Keratinocyte (primary cell): Measurements from ENCODE around the gene CATSPER4. TPM values are rescaled to one million over a fixed set of nuclear protein-coding genes. Genes with fewer than 3 reads are reported as not detected.

ENCODE experiments used
- DNase-seq: peaks from one replicate; pipeline ENCODE4 v3.0.0-alpha.2; 2011; ENCODE audit warnings: low read depth, missing footprints, low spot score
- FAIRE-seq: peaks from 2 replicates; lab custom pipeline; 2011; peaks lifted over from hg19 to GRCh38; lab: Jason Lieb, UNC
- H2AFZ ChIP-seq: 2 replicates; pipeline ENCODE4 v1.6.0; 2012; ENCODE audit warnings: low read length, control low read depth, inconsistent platforms; ENCODE audit not compliant: control insufficient read depth
- H3K27ac ChIP-seq: 2 replicates; pipeline ENCODE4 v1.5.1; 2011; ENCODE audit warnings: low read length; ENCODE audit not compliant: control insufficient read depth, insufficient read depth
- H3K27me3 ChIP-seq: 3 replicates; pipeline ENCODE4 v1.6.0; 2011; ENCODE audit warnings: low read length; ENCODE audit not compliant: control insufficient read depth, insufficient read depth; ENCODE audit errors: extremely low read depth
- H3K36me3 ChIP-seq, 2 experiments: 2 replicates in 1 of 2; 3 replicates in 1 of 2; pipeline ENCODE4 v1.5.1; 2011; ENCODE audit warnings: low read length in 2 of 2, mild to moderate bottlenecking in 1 of 2; ENCODE audit not compliant: control insufficient read depth in 2 of 2, insufficient read depth in 2 of 2; ENCODE audit errors: extremely low read depth in 1 of 2
- H3K4me1 ChIP-seq: 3 replicates; pipeline ENCODE4 v1.5.1; 2011; ENCODE audit warnings: low read length; ENCODE audit not compliant: control insufficient read depth, insufficient read depth; ENCODE audit errors: extremely low read depth
- H3K4me2 ChIP-seq: 3 replicates; pipeline ENCODE4 v1.6.0; 2011; ENCODE audit warnings: low read depth, low read length; ENCODE audit not compliant: control insufficient read depth, insufficient read depth; ENCODE audit errors: extremely low read depth
- H3K4me3 ChIP-seq, 3 experiments: fragments of 200-600 bp in 1 of 3; sonication (generic) in 1 of 3; 2 replicates in 2 of 3; 3 replicates in 1 of 3; pipeline ENCODE4 v1.5.1; 2011 to 2016; ENCODE audit warnings: low read length in 3 of 3, mild to moderate bottlenecking in 3 of 3, control low read depth in 2 of 3, inconsistent platforms in 1 of 3, low read depth in 1 of 3, mixed read lengths in 1 of 3, mixed run types in 1 of 3, moderate library complexity in 1 of 3; ENCODE audit not compliant: control insufficient read depth in 2 of 3, insufficient read depth in 2 of 3; ENCODE audit errors: extremely low read depth in 1 of 3
- H3K79me2 ChIP-seq: 2 replicates; pipeline ENCODE4 v1.6.0; 2012; ENCODE audit warnings: low read length; ENCODE audit not compliant: control insufficient read depth, insufficient read depth
- H3K9ac ChIP-seq: 3 replicates; pipeline ENCODE4 v1.6.0; 2011; ENCODE audit warnings: low read length; ENCODE audit not compliant: control insufficient read depth, insufficient read depth; ENCODE audit errors: extremely low read depth
- H3K9me1 ChIP-seq: 3 replicates; pipeline ENCODE4 v1.6.0; 2011; ENCODE audit warnings: low read length; ENCODE audit not compliant: control insufficient read depth, insufficient read depth; ENCODE audit errors: extremely low read depth
- H3K9me3 ChIP-seq: 2 replicates; pipeline ENCODE4 v1.5.1; 2012; ENCODE audit warnings: low read depth, low read length; ENCODE audit not compliant: control insufficient read depth
- H4K20me1 ChIP-seq: 3 replicates; pipeline ENCODE4 v1.6.0; 2011; ENCODE audit warnings: low read length; ENCODE audit not compliant: control insufficient read depth, insufficient read depth; ENCODE audit errors: extremely low read depth
- EZH2 ChIP-seq: IDR thresholded peaks from one replicate; pipeline ENCODE4 v1.6.1; 2012; ENCODE audit warnings: inconsistent platforms, mild to moderate bottlenecking, low read length, moderate library complexity
- dilution Hi-C: fragments of 300-500 bp; cut with MboI; formaldehyde crosslinking; loops from one replicate; pipeline ENCODE4 v1.7.0; 2020; ENCODE audit warnings: low sequenced_read_pairs; ENCODE audit not compliant: extremely low pct_ligation_motif_present
- polyA plus RNA-seq, 5 experiments: library from polyadenylated mRNA; depleted of rRNA in 3 of 5; stranded (reverse) in 3 of 5; stranded (forward) in 1 of 5; unstranded in 1 of 5; fragments of >200 nt; gene quantifications; 1 replicate in 1 of 5; 2 replicates in 3 of 5; 3 replicates in 1 of 5; pipeline versions ENCODE4 v1.2.1 to v1.2.3, GENCODE V29; 2011 to 2012; ENCODE audit warnings: missing spikeins in 2 of 5, low read depth in 1 of 5, low replicate concordance in 1 of 5
- TF ChIP-seq, protein P1 (sequence below), 3 experiments: IDR thresholded peaks in 1 of 3; conservative IDR thresholded peaks in 1 of 3; optimal IDR thresholded peaks in 1 of 3; 2 replicates in 2 of 3; 3 replicates in 1 of 3; pipeline versions ENCODE3 to v1.5.1; 2011; ENCODE audit warnings: low read length in 3 of 3, mild to moderate bottlenecking in 3 of 3, moderate library complexity in 2 of 3, control low read depth in 1 of 3, inconsistent platforms in 1 of 3; ENCODE audit not compliant: insufficient read depth in 2 of 3; ENCODE audit errors: extremely low read depth in 1 of 3

Gene CATSPER4
- polyA plus RNA-seq, 1 donor (not counting 4 experiments of a cell fraction or from before 2014, with no cell fraction given): 0.04 TPM

DNA sequence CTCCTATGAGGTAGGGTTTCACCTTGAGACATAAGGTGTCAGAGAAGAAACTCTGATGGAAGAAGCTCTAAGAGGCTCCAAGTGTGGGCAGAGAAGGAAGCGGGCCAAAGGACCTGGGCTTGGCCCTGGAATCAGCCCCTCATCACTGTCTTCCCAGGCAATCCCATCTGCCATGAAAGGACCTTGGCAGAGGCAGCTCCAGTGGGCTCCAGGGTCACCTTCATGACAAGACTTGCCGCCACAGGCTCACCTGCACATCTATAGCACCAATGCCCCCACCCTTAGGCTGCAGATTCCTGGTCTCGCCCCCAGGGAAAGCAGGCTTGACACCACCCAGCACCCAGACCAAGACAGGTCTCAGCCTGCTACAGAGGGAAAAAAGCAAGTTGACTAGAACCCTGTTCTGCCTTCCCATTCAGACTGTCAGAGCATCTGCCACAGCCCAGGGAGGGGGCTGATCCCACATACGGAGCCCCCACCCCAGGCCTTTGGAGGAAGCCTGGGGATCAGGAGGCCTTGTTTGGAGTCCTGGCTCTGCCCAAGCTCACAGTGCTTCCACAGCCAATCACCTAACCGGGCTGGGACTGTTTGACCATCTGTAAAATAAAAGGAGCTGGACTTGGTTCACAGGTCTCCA, 32.0 kb upstream of the CATSPER4 start:
- no peak for FAIRE-seq
- no peaks in the 10 kb centered on the region for H3K79me2 ChIP-seq
- no peak overlapping the region for H3K4me2 ChIP-seq

DNA sequence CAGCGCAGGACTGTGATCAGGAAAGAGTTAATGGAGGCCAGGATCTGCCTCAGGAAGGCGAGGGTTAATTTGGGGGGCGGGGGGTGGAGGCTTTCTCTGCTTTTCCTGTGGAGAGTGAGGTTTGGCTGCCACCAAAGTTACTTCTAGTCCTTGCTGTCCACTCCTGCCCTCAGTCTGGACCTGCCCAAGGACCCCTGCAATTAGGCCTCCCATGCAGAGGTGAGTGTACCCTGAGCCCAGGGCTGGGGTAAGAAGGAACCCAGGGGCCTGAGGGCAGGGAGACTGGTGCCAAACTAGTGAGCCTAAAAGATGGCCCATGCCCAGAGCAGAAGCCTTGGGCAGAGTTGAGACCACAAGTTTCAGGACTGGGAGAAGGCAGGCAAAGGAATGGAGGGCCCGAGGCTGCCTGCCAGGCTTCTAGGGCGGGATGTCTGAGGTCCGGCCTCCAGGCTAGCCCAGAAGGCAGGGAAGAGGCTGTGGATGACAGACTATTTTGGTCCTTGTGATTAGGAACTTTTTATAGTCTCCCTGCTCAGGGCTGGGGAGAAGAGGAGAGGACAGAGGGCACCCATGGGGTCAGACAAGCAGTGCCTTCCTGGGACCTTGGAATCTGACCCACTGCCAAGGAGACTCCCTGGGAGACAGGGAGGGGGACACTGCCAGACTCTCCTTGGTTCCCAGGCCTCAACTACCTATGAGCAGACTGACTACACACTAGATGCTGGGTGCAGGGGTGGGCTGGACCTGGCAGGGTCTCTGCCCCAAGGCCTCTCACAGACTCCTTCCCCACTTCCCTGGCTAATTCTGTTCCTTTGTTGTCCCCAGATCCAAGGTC, 31.3 kb upstream of the CATSPER4 start, which contains the start of gene FAM110D:
FAM110D (plus strand) TSS at position 172 of the 835 bp plus-strand sequence. CDS start 2,213 bp downstream, outside the sequence.
- Histone ChIP-seq H3K79me2 (no peaks in the 10 kb centered on the region), H2AFZ (no peak within 1 kb of the TSS), H3K9ac (no peak within 1 kb of the TSS), H3K4me3 (no peak within 1 kb of the TSS), H4K20me1 (no peaks in the 10 kb centered on the region), H3K4me1 (peaks cover 20% of the 10 kb centered on the region), H3K4me2 (no peak within 1 kb of the TSS), H3K9me3 (no peaks in the 10 kb centered on the region), H3K27ac (no peak within 1 kb of the TSS), H3K27me3 (peaks cover 13% of the 10 kb centered on the region), H3K36me3 (no peaks in the 10 kb centered on the region), H3K9me1 (no peaks in the 10 kb centered on the region)
- no peak for FAIRE-seq
- no peak for TF ChIP-seq EZH2
- TF ChIP-seq, protein P1, sequence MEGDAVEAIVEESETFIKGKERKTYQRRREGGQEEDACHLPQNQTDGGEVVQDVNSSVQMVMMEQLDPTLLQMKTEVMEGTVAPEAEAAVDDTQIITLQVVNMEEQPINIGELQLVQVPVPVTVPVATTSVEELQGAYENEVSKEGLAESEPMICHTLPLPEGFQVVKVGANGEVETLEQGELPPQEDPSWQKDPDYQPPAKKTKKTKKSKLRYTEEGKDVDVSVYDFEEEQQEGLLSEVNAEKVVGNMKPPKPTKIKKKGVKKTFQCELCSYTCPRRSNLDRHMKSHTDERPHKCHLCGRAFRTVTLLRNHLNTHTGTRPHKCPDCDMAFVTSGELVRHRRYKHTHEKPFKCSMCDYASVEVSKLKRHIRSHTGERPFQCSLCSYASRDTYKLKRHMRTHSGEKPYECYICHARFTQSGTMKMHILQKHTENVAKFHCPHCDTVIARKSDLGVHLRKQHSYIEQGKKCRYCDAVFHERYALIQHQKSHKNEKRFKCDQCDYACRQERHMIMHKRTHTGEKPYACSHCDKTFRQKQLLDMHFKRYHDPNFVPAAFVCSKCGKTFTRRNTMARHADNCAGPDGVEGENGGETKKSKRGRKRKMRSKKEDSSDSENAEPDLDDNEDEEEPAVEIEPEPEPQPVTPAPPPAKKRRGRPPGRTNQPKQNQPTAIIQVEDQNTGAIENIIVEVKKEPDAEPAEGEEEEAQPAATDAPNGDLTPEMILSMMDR (optimal IDR thresholded peaks at IDR 0.05 in 1 of 3, IDR thresholded peaks at IDR 0.05 in 1 of 3, conservative IDR thresholded peaks at IDR 0.05 in 1 of 3; ENCODE audit: extremely low read depth in 1 of 3, insufficient read depth in 2 of 3, low read length in 3 of 3): no peak
- DNase-seq: no peak
- dilution Hi-C loops: no loop called here

More for the DNA sequence above, 32.0 kb upstream of the CATSPER4 start:
- H3K9me3 ChIP-seq: no peaks in the 10 kb centered on the region
- DNase-seq: no peak
- no peak overlapping the region for H3K9ac ChIP-seq
- H3K4me3 ChIP-seq: no peak overlapping the region
- H4K20me1 ChIP-seq: no peaks in the 10 kb centered on the region
- H3K4me1 ChIP-seq: peaks cover 20% of the 10 kb centered on the region
- dilution Hi-C loops: no loop called here
- H3K27ac ChIP-seq: no peak overlapping the region
- H3K36me3 ChIP-seq: no peaks in the 10 kb centered on the region
- no peak overlapping the region for H2AFZ ChIP-seq
- H3K9me1 ChIP-seq: no peaks in the 10 kb centered on the region
- peaks cover 13% of the 10 kb centered on the region for H3K27me3 ChIP-seq
- TF ChIP-seq, protein P1 (optimal IDR thresholded peaks at IDR 0.05 in 1 of 3, IDR thresholded peaks at IDR 0.05 in 1 of 3, conservative IDR thresholded peaks at IDR 0.05 in 1 of 3; ENCODE audit: extremely low read depth in 1 of 3, insufficient read depth in 2 of 3, low read length in 3 of 3): no peak
- no peak for TF ChIP-seq EZH2
